Measurements from ENCODE around the gene LEKR1.

GRCh38 chr3:156976933-156977332 is 150.8 kb downstream of the LEKR1 start:
- TF ChIP-seq, protein P1, sequence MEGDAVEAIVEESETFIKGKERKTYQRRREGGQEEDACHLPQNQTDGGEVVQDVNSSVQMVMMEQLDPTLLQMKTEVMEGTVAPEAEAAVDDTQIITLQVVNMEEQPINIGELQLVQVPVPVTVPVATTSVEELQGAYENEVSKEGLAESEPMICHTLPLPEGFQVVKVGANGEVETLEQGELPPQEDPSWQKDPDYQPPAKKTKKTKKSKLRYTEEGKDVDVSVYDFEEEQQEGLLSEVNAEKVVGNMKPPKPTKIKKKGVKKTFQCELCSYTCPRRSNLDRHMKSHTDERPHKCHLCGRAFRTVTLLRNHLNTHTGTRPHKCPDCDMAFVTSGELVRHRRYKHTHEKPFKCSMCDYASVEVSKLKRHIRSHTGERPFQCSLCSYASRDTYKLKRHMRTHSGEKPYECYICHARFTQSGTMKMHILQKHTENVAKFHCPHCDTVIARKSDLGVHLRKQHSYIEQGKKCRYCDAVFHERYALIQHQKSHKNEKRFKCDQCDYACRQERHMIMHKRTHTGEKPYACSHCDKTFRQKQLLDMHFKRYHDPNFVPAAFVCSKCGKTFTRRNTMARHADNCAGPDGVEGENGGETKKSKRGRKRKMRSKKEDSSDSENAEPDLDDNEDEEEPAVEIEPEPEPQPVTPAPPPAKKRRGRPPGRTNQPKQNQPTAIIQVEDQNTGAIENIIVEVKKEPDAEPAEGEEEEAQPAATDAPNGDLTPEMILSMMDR (IDR thresholded peaks at IDR 0.05; ENCODE audit: borderline replicate concordance, extremely low read depth, low read length, poor library complexity, severe bottlenecking): no peak
- TF ChIP-seq EZH2 (IDR thresholded peaks at IDR 0.05; ENCODE audit: borderline replicate concordance, low read depth, low read length, severe bottlenecking): no peak

All from DND-41 (cell line).